Ishikawa (cell line): Measurements from ENCODE around the gene ARHGAP9.

Experiments
- CREB1 ChIP-seq: IDR thresholded peaks from 2 replicates; pipeline ENCODE4 v1.6.1; 2012; ENCODE audit warnings: low read depth
- EP300 ChIP-seq: IDR thresholded peaks from 2 replicates; pipeline ENCODE4 v1.6.1; 2012; ENCODE audit warnings: borderline replicate concordance
- NFIC ChIP-seq: IDR thresholded peaks from 2 replicates; pipeline ENCODE4 v1.6.1; 2012
- TAF1 ChIP-seq: IDR thresholded peaks from 2 replicates; pipeline ENCODE4 v1.6.1; 2012; ENCODE audit warnings: low read depth, mild to moderate bottlenecking
- YY1 ChIP-seq: IDR thresholded peaks from 2 replicates; pipeline ENCODE4 v1.6.1; 2012; ENCODE audit warnings: low read depth
- ZBTB7A ChIP-seq: IDR thresholded peaks from 2 replicates; pipeline ENCODE4 v1.6.1; 2012; ENCODE audit warnings: low read depth

DNA sequence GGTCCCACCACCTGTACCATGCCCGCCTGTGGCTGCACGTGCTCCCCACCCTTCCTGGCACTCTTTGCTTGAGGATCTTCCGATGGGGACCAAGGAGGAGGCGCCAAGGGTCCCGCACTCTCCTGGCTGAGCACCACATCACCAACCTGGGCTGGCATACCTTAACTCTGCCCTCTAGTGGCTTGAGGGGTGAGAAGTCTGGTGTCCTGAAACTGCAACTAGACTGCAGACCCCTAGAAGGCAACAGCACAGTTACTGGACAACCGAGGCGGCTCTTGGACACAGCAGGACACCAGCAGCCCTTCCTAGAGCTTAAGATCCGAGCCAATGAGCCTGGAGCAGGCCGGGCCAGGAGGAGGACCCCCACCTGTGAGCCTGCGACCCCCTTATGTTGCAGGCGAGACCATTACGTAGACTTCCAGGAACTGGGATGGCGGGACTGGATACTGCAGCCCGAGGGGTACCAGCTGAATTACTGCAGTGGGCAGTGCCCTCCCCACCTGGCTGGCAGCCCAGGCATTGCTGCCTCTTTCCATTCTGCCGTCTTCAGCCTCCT lies 23.4 kb downstream of the ARHGAP9 start:
- TF ChIP-seq NFIC = no peak
- TF ChIP-seq ZBTB7A = no peak
- TF ChIP-seq TAF1 = no peak
- TF ChIP-seq YY1 = no peak
- no peak for TF ChIP-seq EP300
- no peak for TF ChIP-seq CREB1
